HG02970 (cell line): ENCODE results near the gene GLO1.

Source experiments
- ATAC-seq: cut with Tn5 transposase; IDR thresholded peaks from one replicate; pipeline ENCODE4 v1.9.1; 2021; ENCODE audit warnings: mild to moderate bottlenecking, moderate library complexity, moderate number of reproducible peaks; ENCODE audit not compliant: unreplicated experiment, low FRiP score

Gene GLO1

DNA sequence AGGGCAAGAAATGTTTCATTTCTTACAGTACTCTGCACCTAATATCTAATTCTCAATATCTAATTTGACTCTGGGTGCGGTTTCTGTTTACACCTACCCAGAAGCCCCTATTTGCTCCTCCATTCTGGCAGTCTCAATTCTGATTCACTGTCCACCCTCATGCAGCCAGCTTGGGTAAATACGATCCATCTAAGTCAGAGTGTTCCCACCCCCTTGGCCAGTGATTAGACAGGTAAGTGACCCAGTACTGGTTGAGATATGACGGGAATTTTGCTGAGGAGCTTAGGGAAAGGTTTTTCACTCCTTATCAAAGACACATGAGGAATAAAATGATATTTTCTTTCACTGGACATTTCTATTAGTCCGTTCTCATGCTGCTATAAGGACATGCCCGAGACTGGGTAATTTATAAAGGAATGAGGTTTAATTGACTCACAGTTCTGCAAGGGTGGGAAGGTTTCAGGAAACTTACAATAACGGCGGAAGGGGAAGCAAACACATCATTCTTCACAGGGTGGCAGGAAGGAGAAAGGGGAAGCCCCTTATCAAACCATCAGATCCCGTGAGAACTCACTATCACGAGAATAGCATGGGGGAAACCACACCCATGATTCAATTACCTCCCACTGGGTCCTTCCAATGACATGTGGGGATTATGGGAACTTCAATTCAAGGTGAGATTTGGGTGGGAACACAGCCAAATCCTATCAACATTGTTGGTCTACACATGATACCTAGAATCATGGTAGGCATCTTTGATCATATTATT lies 29.4 kb downstream of the GLO1 start:
- ATAC-seq, result no peak

DNA sequence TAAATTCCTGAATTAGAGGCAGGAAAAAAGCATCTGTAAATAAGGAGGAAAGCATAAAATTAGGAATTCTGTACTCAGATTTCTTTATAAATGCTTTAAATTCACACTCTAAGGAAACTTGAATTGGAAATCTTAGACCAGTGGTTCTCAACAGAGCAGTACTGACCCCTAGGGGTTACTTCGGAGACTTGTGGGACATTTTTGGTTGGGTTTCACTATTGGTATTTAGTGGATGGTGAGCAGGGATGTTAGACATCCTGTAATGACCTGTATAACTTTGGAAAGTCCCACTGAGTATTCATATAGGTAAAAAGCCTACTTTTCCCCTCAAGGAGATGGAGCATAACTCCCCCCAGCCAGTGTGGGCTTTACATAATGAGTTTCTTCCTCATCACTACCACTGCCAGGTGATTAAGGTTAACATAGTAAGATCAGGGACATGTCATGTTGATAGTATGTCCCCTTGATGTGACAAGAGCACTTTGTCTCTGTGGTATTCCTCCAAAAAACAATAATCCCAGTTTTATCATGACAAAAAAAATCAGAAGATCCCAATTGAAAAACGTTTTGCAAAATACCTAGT lies 31.0 kb downstream of the GLO1 start:
- peak; percentile 77 for ATAC-seq

DNA sequence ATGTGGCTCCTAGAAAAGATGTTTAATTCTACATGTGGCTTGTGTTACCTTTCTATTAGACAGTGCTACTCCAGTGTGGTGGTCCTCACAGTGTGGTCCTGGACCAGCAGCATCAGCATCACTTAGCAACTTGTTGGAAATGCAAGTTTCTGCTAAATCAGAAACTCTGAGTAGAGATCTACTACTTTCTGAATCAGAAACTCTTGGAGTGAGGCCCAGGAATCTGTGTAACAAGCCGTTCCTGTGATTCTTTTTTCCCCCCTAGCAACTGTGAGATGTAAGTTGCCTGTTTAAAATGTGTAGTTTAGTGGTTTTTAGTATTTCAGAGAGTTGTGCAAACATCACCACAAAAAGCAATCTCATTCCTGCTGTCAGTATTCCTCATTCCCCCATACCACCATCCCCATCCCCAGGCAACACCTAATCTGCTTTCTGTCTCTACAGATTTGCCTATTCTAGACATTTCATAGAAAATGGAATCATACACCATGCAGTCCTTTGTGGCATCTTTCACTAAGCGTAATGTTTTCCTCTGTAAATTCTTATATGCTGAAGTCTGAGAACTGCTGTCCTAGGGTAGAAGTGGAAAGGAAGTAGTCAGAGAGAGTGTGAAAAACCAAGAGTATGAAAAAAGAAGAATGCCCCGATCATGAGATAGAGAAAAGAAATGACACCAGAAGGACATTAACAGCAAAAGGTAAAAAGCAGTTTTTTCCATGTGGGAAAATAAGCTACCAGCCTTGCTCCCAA lies 44.4 kb downstream of the GLO1 start:
- ATAC-seq, result no peak

GRCh38 chr6:38656896-38657295 lies 46.0 kb downstream of the GLO1 start:
- no peak for ATAC-seq

- ATAC-seq, result no peak
Measured at GRCh38 chr6:38654263-38654662, 48.7 kb downstream of the GLO1 start.

GRCh38 chr6:38651121-38651784 lies 51.7 kb downstream of the GLO1 start:
- no peak for ATAC-seq

- ATAC-seq, result no peak
Measured at GRCh38 chr6:38650207-38650752, 52.7 kb downstream of the GLO1 start.

GRCh38 chr6:38649744-38650143 lies 53.2 kb downstream of the GLO1 start:
- no peak for ATAC-seq

DNA sequence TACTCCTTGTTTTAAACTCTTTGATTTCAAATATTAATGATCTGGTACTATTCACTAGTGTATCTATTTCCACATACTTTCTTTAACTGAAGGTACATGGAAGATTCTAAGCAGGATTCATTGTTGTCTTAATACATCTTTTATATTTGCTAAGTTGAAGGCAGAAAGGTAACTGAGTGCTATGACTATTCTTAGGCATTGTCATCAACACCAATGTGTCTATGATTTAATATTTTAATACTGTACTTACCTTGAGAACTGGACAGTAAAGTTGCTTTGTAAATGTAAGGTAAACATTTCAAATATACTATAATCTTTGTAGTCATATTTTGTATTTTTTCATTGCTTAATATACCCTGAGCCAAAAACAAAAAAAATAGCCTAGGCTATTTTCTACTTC lies 54.3 kb downstream of the GLO1 start:
- ATAC-seq, result no peak

DNA sequence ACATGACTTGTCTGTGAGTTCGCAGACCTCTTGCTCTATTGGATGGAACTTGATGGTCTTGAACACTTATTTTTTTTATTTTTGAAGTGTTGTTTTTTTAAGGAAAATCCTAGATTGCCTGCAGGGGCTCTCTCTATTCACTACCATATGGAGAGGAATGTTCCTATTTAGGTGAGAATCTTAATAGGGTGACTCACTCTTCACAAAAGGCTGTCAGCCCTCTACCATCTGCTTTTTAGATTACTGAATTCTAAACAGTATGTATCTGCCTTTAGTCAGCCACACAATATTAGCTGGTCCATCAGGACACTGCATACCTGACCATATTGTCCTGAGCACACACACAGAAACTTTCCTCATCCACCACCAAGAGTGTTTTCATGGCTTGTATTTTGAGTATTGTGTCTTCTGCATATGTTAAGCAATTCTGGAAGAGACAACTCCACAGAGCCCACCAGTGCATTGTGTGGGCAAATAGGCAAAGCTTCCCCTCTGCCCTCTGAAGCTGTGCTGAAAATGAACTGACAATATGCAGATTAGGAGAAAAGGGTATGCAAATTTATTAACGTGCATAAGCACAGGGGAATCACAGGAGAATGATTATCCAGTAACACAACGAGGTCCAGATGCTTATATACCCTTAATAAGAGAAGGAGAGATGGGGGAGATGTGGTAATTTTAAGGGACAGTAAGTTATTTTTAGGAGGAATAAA lies 56.6 kb downstream of the GLO1 start:
- no peak for ATAC-seq

- ATAC-seq, result no peak
Measured at GRCh38 chr6:38644951-38645350, 58.0 kb downstream of the GLO1 start.

DNA sequence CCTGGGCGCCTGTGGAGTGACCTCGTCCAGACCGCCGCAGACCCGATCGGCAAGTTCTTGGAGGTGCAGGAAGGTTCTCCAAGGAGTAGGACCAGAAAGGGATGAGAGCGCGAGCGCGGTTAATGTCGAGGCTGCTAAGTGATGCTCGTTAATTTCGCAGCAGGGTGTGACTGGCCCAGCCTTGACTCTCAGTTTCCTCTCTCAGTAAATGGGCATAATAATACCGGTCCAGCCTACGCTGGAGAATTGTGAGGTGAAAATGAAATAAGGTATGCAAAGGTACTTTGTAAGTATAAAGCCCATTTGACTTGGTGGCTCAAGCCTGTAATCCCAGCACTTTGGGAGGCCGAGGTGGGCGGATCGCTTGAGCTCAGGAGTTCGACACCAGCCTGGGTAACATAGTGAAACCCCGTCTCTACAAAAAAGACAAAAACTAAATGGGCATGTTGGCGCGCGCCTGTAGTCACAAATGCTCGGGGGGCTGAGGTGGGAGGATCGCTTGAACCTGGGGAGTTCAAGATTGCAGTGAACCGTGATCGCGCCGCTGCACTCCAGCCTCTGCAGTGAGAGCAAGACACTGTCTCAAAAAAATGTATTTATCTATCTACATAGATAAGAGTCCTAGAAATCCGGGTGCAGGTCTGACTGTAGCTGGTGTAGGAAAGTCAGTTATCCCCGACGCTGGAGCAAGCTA lies 62.6 kb downstream of the GLO1 start:
- ATAC-seq, result no peak

DNA sequence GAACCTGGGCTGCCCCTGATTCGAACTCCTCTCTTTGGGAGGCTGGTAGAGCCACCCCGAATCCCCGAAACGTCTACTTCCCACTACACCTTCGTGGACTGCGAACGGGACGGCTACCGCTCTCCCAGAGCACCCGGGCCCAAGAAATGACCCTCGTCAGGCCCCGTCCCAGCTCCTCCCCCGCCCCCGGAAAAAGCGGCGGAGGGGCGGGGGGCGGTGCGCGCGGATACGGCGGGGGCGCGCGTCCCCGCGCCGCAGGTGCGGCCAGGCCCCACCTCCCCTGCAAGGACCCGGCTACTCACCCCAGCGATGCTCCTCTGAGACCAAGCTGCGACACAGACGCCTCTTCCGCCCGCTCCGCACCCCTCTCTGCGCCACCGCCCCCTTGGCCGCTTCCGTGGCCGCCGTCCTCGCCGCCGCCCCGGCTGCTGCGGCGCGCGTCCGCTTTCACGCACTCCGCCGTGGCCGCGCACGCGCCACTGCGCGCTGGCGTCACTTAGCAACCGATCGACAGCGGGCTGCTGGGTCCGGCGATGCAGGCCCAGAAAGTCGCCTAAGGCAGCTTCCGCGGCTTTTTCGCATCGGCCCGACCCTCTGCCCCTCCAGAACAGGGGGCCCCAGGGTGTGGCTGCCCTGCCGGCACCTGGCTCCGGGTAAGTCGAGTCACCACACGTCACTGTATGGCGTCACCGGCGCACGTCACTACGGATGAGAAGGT lies 63.3 kb downstream of the GLO1 start, which contains the start of gene BTBD9:
BTBD9 (minus strand) TSS at position 432 of the 718 bp plus-strand sequence.
- peak; percentile 82 for ATAC-seq

GRCh38 chr6:38638941-38639497 lies 63.9 kb downstream of the GLO1 start:
- peak; percentile 35 for ATAC-seq

- no peak for ATAC-seq
Measured at GRCh38 chr6:38637756-38638155, 65.2 kb downstream of the GLO1 start.

GRCh38 chr6:38636027-38636426 lies 66.9 kb downstream of the GLO1 start:
- no peak for ATAC-seq

DNA sequence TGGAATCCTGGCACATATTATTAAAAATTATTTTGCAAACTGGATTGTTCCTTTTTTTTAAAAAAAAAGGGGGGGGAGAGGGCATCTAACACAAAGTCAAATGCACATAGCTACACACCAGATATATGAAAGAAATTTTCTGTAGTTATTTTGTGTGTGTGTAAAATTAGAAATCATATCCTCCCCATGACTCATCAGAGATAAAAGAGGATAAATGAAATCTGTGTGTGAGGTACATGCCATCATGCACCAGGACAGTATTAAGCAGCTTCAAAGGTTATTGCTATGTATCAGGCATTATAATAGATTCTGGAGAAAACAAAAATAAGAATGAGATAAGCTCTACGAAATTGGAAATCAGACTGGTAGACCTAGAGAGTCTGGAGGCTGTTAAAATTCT lies 68.4 kb downstream of the GLO1 start:
- no peak for ATAC-seq

- ATAC-seq, result no peak
Measured at GRCh38 chr6:38632490-38632889, 70.5 kb downstream of the GLO1 start.
